HG03575 (cell line): ENCODE measurements around the gene MYO10.
A peak's percentile ranks its signal among the peaks of the same experiment; 100 is the strongest.
"Not testable (repeated sequence)": the region's sequence is repeated elsewhere in the genome, so short reads cannot be mapped to it uniquely, and the experiment has no call there.

Experiments used
- ATAC-seq: cut with Tn5 transposase; IDR thresholded peaks from one replicate; pipeline ENCODE4 v1.9.1; 2021; ENCODE audit not compliant: unreplicated experiment, insufficient number of reproducible peaks, low FRiP score; ENCODE audit errors: extremely low read depth

The MYO10 gene

GRCh38 chr5:16936150-16936988 lies at the start of gene MYO10:
Gene MYO10 (minus strand): TSS chr5:16936288. CDS start chr5:16935808, 480 bp downstream.
- no peak for ATAC-seq

GRCh38 chr5:16985304-16985703 lies 49.2 kb upstream of the MYO10 start:
- not testable (repeated sequence) for ATAC-seq

- ATAC-seq, result no peak
Observed at GRCh38 chr5:16983972-16984371, 47.9 kb upstream of the MYO10 start.

GRCh38 chr5:16983022-16983639 lies 47.0 kb upstream of the MYO10 start:
- ATAC-seq, result no peak

- no peak for ATAC-seq
Observed at GRCh38 chr5:16981700-16982099, 45.6 kb upstream of the MYO10 start.

GRCh38 chr5:16980983-16981382 lies 44.9 kb upstream of the MYO10 start:
- no peak for ATAC-seq

- ATAC-seq, result no peak
Observed at GRCh38 chr5:16978296-16978695, 42.2 kb upstream of the MYO10 start.

GRCh38 chr5:16976625-16977008 lies 40.5 kb upstream of the MYO10 start:
- ATAC-seq, result peak; percentile 59

GRCh38 chr5:16975950-16976624 lies 40.0 kb upstream of the MYO10 start:
- ATAC-seq, result no peak

GRCh38 chr5:16974981-16975380 lies 38.9 kb upstream of the MYO10 start:
- ATAC-seq, result no peak

GRCh38 chr5:16970826-16971225 lies 34.7 kb upstream of the MYO10 start:
- ATAC-seq, result no peak

- ATAC-seq, result no peak
Observed at GRCh38 chr5:16970260-16970659, 34.2 kb upstream of the MYO10 start.

- ATAC-seq, result no peak
Observed at GRCh38 chr5:16965581-16965980, 29.5 kb upstream of the MYO10 start.

GRCh38 chr5:16963821-16964220 lies 27.7 kb upstream of the MYO10 start:
- no peak for ATAC-seq

GRCh38 chr5:16961131-16961530 lies 25.0 kb upstream of the MYO10 start:
- ATAC-seq, result no peak

GRCh38 chr5:16957304-16958196 lies 21.5 kb upstream of the MYO10 start:
- no peak for ATAC-seq

- ATAC-seq, result no peak
Observed at GRCh38 chr5:16953729-16954128, 17.6 kb upstream of the MYO10 start.

GRCh38 chr5:16952968-16953671 lies 17.0 kb upstream of the MYO10 start:
- ATAC-seq, result no peak
